Ishikawa (cell line): Measurements from ENCODE around the gene ZHX3.

ENCODE experiments used
- CEBPB ChIP-seq: IDR thresholded peaks from 2 replicates; pipeline ENCODE4 v1.6.1; 2012
- CREB1 ChIP-seq: IDR thresholded peaks from 2 replicates; pipeline ENCODE4 v1.6.1; 2012; ENCODE audit warnings: low read depth
- EGR1 ChIP-seq: IDR thresholded peaks from 2 replicates; pipeline ENCODE4 v1.6.1; 2012
- EP300 ChIP-seq: IDR thresholded peaks from 2 replicates; pipeline ENCODE4 v1.6.1; 2012; ENCODE audit warnings: borderline replicate concordance
- FOXM1 ChIP-seq: IDR thresholded peaks from 2 replicates; pipeline ENCODE4 v1.6.1; 2012; ENCODE audit warnings: low read depth, borderline replicate concordance
- NFIC ChIP-seq: IDR thresholded peaks from 2 replicates; pipeline ENCODE4 v1.6.1; 2012
- RAD21 ChIP-seq: IDR thresholded peaks from 2 replicates; pipeline ENCODE4 v1.6.1; 2012; ENCODE audit warnings: low read depth
- TAF1 ChIP-seq: IDR thresholded peaks from 2 replicates; pipeline ENCODE4 v1.6.1; 2012; ENCODE audit warnings: low read depth, mild to moderate bottlenecking
- TCF12 ChIP-seq: IDR thresholded peaks from 2 replicates; pipeline ENCODE4 v1.6.1; 2012; ENCODE audit warnings: low read depth
- TEAD4 ChIP-seq: IDR thresholded peaks from 2 replicates; pipeline ENCODE4 v1.6.1; 2012
- YY1 ChIP-seq: IDR thresholded peaks from 2 replicates; pipeline ENCODE4 v1.6.1; 2012; ENCODE audit warnings: low read depth
- ZBTB7A ChIP-seq: IDR thresholded peaks from 2 replicates; pipeline ENCODE4 v1.6.1; 2012; ENCODE audit warnings: low read depth
- TF ChIP-seq, protein P1 (sequence below): IDR thresholded peaks from 2 replicates; pipeline ENCODE4 v1.6.1; 2012
- TF ChIP-seq, protein P2 (sequence below): IDR thresholded peaks from 2 replicates; pipeline ENCODE4 v1.6.1; 2012
- TF ChIP-seq, protein P3 (sequence below): IDR thresholded peaks from 2 replicates; pipeline ENCODE4 v1.6.1; 2012; ENCODE audit warnings: low read depth, mild to moderate bottlenecking

The ZHX3 gene

DNA sequence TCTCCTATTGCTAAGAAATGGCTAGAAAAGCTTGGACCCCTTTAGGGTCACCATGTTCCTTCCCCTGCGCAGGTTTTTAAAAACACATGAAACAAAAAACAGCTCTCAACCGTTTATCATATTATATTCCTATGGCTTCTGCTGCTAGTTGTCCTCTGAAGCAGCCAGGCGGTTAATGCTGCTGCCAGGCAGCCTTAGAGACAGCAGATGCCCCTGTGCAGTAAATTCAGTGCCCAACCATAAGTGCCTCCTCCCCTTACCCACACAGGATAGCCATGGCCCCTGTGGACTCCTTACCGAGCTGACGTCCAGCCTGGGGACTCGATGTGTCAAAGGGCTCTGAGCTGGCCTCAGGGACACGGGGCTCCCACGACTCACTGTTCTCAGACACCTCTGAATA lies 115.8 kb downstream of the ZHX3 start:
- TF ChIP-seq CREB1, result no peak
- TF ChIP-seq RAD21, result no peak
- TF ChIP-seq TAF1, result no peak
- TF ChIP-seq, protein P1, sequence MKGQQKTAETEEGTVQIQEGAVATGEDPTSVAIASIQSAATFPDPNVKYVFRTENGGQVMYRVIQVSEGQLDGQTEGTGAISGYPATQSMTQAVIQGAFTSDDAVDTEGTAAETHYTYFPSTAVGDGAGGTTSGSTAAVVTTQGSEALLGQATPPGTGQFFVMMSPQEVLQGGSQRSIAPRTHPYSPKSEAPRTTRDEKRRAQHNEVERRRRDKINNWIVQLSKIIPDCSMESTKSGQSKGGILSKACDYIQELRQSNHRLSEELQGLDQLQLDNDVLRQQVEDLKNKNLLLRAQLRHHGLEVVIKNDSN, result no peak
- no peak for TF ChIP-seq YY1

DNA sequence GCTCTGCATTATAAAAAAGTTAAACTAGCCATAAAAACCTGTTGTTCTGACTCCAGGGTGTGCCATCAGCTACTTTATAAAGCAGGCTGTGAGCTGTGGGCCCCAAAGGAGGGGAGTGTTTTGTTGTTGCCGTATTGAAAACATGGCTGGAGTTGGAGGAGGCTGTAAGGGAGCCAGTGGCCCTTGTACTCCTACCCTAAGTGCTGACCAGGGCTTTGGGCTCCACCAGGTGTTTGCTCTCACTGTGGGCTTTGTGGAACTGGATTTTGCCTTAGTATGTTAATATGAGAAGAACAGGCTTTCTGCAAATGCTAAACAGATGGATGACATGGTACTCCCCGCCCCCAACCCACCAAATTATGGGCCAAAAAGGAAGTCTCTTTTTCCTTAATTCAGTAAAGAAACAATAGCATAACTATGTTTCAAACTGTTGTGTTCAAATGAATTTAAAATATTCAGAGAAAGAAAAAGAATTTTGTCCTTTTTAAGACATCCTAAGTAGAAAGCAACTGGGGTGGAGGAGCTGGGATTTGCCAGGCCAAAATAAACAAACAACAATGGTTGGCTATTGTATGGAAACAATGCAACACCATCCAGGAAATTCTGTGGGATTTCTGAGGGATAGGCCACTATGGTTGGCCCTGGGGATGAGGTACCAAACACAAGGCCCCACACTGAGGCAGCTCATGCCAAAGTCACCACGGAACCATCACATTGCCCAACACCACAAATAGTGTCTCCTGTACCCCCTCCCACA lies 116.9 kb downstream of the ZHX3 start:
- TF ChIP-seq EP300 (no peak), TAF1 (no peak), ZBTB7A (no peak), TCF12 (no peak), CREB1 (no peak), TEAD4 (no peak), EGR1 (no peak), FOXM1 (no peak), CEBPB (no peak), NFIC (no peak), RAD21 (no peak), YY1 (no peak)
- TF ChIP-seq, protein P1, result no peak
- TF ChIP-seq, protein P2, sequence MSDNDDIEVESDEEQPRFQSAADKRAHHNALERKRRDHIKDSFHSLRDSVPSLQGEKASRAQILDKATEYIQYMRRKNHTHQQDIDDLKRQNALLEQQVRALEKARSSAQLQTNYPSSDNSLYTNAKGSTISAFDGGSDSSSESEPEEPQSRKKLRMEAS, result no peak
- TF ChIP-seq, protein P3, sequence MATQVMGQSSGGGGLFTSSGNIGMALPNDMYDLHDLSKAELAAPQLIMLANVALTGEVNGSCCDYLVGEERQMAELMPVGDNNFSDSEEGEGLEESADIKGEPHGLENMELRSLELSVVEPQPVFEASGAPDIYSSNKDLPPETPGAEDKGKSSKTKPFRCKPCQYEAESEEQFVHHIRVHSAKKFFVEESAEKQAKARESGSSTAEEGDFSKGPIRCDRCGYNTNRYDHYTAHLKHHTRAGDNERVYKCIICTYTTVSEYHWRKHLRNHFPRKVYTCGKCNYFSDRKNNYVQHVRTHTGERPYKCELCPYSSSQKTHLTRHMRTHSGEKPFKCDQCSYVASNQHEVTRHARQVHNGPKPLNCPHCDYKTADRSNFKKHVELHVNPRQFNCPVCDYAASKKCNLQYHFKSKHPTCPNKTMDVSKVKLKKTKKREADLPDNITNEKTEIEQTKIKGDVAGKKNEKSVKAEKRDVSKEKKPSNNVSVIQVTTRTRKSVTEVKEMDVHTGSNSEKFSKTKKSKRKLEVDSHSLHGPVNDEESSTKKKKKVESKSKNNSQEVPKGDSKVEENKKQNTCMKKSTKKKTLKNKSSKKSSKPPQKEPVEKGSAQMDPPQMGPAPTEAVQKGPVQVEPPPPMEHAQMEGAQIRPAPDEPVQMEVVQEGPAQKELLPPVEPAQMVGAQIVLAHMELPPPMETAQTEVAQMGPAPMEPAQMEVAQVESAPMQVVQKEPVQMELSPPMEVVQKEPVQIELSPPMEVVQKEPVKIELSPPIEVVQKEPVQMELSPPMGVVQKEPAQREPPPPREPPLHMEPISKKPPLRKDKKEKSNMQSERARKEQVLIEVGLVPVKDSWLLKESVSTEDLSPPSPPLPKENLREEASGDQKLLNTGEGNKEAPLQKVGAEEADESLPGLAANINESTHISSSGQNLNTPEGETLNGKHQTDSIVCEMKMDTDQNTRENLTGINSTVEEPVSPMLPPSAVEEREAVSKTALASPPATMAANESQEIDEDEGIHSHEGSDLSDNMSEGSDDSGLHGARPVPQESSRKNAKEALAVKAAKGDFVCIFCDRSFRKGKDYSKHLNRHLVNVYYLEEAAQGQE, result no peak

GRCh38 chr20:41198443-41198842 lies 119.1 kb downstream of the ZHX3 start:
- TF ChIP-seq EGR1 (no peak), TCF12 (no peak), CEBPB (no peak), FOXM1 (no peak), RAD21 (no peak), TEAD4 (no peak), ZBTB7A (no peak)
- TF ChIP-seq, protein P2, result no peak

DNA sequence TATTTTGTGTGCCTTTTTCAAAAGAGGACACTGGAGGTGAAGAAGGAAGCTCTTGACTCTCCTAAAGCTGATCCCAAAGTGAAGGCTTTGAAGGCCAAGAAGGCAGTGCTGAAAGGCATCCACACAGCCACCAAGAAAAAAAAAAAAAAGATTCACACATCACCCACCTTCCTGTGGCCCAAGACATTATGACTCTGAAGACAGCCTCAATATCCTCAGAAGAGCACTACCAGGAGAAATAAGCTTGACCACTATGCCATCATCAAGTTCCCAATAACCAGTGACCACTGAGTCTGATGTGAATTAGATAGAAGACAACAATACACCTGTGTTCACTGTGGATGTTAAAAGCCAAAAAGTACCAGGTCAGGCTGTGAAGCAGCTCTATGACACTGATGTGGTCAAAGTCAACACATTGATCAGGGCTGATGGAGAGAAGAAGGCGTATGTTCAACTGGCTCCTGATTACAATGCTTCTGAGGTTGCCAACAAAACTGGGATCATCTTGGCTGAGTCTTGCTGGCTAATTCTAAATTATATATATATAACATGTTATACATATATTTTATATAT lies 120.8 kb downstream of the ZHX3 start:
- no peak for TF ChIP-seq ZBTB7A
- TF ChIP-seq TAF1, result no peak
- TF ChIP-seq, protein P1, result no peak
- no peak for TF ChIP-seq NFIC
- no peak for TF ChIP-seq EGR1

- no peak for TF ChIP-seq TAF1
- TF ChIP-seq TCF12, result no peak
- no peak for TF ChIP-seq RAD21
- no peak for TF ChIP-seq CREB1
- no peak for TF ChIP-seq EGR1
- TF ChIP-seq, protein P1, result no peak
- no peak for TF ChIP-seq YY1
- TF ChIP-seq FOXM1, result no peak
- no peak for TF ChIP-seq EP300
- TF ChIP-seq ZBTB7A, result no peak
- no peak for TF ChIP-seq NFIC
Measured at GRCh38 chr20:41192575-41192974, 125.0 kb downstream of the ZHX3 start.

DNA sequence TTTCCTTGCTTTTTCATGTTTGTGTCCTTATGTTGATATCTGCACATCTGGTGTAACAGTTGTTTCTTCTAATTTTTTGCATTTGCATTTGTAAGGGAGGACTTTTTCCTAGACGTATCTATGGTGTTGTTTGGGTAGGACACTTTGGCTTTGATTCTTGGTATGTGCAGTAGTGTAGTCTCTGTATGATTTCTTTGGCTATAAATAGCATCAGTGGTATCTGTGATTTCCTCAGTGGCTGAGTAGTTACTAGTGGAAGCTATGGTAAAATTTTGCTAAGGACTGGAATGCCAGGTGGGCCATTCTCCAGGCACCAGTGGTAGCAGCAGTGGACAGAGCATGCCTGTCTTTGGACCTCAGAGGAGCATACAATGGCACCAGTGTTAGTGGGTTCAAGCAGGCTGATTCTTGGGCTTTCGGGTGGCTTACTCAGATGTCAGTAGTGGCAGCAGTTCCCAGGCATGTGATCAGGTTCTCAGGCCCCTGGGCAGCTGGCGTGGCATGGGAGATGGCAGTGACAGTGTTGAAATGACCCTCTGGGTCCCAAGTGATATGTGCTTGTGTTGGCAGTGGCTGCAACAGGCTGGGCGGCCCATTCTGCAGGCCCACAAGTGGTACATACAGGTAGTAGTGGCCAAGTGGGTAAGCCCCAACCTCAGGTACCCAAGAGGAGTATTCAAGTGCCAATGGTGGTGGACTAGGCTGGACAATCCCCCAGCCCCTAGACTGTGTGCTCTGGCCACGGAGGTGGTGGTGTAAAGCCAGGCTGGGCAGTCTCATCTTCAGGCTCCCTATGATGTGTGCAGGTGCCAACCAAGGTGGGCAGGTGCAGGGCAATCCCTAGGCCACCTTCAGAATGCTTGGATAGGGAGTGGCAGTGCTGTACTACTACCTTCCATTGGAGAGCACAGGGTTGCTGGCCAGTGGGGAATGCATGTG lies 125.7 kb downstream of the ZHX3 start:
- TF ChIP-seq EGR1, result no peak
- no peak for TF ChIP-seq TEAD4
- no peak for TF ChIP-seq YY1
- no peak for TF ChIP-seq NFIC
- no peak for TF ChIP-seq ZBTB7A
- no peak for TF ChIP-seq TAF1
- TF ChIP-seq TCF12, result no peak
- TF ChIP-seq, protein P2, result no peak
- TF ChIP-seq CREB1, result no peak
- no peak for TF ChIP-seq EP300
- no peak for TF ChIP-seq RAD21
- TF ChIP-seq, protein P3, result no peak
- TF ChIP-seq CEBPB, result no peak
- TF ChIP-seq, protein P1, result no peak
- TF ChIP-seq FOXM1, result no peak
